Tibial nerve (tissue), 4 donors: Measurements from ENCODE around the gene NTF3.

Source experiments
- EP300 ChIP-seq, 2 donors: sonication (generic); formaldehyde crosslinking; IDR thresholded peaks; one replicate each; pipeline ENCODE4 v1.6.1; 2017; ENCODE audit warnings: antibody characterized with exemption in 2 of 2, mild to moderate bottlenecking in 1 of 2
- POLR2A ChIP-seq, 2 donors: fragments of 450-650 bp; IDR thresholded peaks; one replicate each; pipeline ENCODE4 v1.6.1; 2017; ENCODE audit warnings: antibody characterized with exemption in 2 of 2, mild to moderate bottlenecking in 2 of 2, moderate library complexity in 2 of 2
- TF ChIP-seq, protein P1 (sequence below), 5 experiments: fragments of 200-600 bp in 3 of 5; fragments of 450-650 bp in 2 of 5; sonication (generic) in 3 of 5; IDR thresholded peaks; one replicate each; pipeline ENCODE4 v1.5.1; 2016 to 2019; ENCODE audit warnings: antibody characterized with exemption in 5 of 5, mild to moderate bottlenecking in 3 of 5, moderate library complexity in 2 of 5

- no peak for TF ChIP-seq POLR2A (IDR thresholded peaks at IDR 0.05)
- TF ChIP-seq, protein P1, sequence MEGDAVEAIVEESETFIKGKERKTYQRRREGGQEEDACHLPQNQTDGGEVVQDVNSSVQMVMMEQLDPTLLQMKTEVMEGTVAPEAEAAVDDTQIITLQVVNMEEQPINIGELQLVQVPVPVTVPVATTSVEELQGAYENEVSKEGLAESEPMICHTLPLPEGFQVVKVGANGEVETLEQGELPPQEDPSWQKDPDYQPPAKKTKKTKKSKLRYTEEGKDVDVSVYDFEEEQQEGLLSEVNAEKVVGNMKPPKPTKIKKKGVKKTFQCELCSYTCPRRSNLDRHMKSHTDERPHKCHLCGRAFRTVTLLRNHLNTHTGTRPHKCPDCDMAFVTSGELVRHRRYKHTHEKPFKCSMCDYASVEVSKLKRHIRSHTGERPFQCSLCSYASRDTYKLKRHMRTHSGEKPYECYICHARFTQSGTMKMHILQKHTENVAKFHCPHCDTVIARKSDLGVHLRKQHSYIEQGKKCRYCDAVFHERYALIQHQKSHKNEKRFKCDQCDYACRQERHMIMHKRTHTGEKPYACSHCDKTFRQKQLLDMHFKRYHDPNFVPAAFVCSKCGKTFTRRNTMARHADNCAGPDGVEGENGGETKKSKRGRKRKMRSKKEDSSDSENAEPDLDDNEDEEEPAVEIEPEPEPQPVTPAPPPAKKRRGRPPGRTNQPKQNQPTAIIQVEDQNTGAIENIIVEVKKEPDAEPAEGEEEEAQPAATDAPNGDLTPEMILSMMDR (IDR thresholded peaks at IDR 0.05) = no peak
- TF ChIP-seq EP300 (IDR thresholded peaks at IDR 0.05) = no peak
Measured at GRCh38 chr12:5439788-5440300, 7.9 kb downstream of the NTF3 start.
